ENCODE measurements around the gene AGMO. TPM values are rescaled to one million over a fixed set of nuclear protein-coding genes. Genes with fewer than 3 reads are reported as not detected.

Gene AGMO
- total and polyA plus RNA-seq, 2 of the 8 experiments (the other 6 are each of a cell fraction or from before 2014, with no cell fraction given): 0.22 to 0.45 TPM

DNA sequence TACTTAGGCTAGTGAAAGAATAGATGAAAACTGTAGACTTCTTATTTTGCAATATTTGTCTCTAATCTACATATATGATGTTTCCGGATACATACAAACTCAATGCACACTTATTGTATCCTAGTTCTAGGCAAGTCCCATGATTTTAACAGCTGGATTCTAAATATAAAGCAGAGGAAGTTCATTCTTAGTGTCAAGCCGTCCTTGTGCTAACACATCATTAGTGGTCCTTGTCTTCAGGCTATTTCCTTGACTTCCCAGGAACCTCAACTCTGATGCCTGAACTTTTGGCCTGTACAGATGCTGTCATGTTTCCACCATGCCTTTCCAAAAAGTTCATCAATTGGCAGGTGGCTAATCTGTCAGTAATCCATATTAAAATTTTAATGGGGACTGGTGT lies 357.4 kb downstream of the AGMO start:
- FAIRE-seq (no peak), DNase-seq (ENCODE audit: low read depth in 1 of 2, low spot score in 2 of 2) (no peak)
- no peaks in the 10 kb centered on the region for H3K79me1 ChIP-seq (ENCODE audit: low read depth, low read length)
- no peak overlapping the region for H2BK5ac ChIP-seq (ENCODE audit: low read depth, low read length)
- H2AK5ac ChIP-seq (ENCODE audit: low read depth, low read length): no peak overlapping the region
- 0 out of 2 replicates have a peak overlapping the region, but pooled peaks have one; percentile 46 for H2AFZ ChIP-seq (ENCODE audit: low read length)
- no peak overlapping the region for H3K14ac ChIP-seq (ENCODE audit: insufficient read length)
- POLR2A ChIA-PET (ENCODE audit: partially characterized antibody): no interaction called here
- H3K23ac ChIP-seq (ENCODE audit: insufficient read length): no peak overlapping the region
- no peak overlapping the region for H3K9ac ChIP-seq (replicated peaks in 1 of 4; ENCODE audit: extremely low read depth in 1 of 4, low read depth in 3 of 4, low read length in 3 of 4)
- no peak overlapping the region for H3K56ac ChIP-seq (replicated peaks; ENCODE audit: insufficient read length, low read depth, low read length)
- WGBS, 2 experiments (ENCODE audit: extremely low coverage in 1 of 2, insufficient coverage in 1 of 2, insufficient read length in 1 of 2, insufficient replicate concordance in 2 of 2, low coverage in 1 of 2, low lambda C conversion rate in 2 of 2, missing lambda C conversion rate in 1 of 2): 92% methylated on average over 2 of the region's 2 CpGs; no CpG with 5 or more reads in 1 of the 2 experiments
- H3K9me3 ChIP-seq (ENCODE audit: insufficient read depth in 2 of 2, low read depth in 1 of 2, low read length in 1 of 2): no peaks in the 10 kb centered on the region
- H3K23me2 ChIP-seq (ENCODE audit: low read depth, low read length): no peaks in the 10 kb centered on the region
- no peak overlapping the region for H4K5ac ChIP-seq (ENCODE audit: insufficient read length, low read depth, low read length)
- no peak overlapping the region for H2BK15ac ChIP-seq (ENCODE audit: low read length)
- H3K4me2 ChIP-seq (ENCODE audit: insufficient read depth in 1 of 2, low read depth in 2 of 2, low read length in 2 of 2): no peak overlapping the region
- CTCF ChIA-PET (ENCODE audit: partially characterized antibody): no interaction called here
- no peak overlapping the region for H4K91ac ChIP-seq (replicated peaks; ENCODE audit: insufficient read length, low read length)
- H2BK20ac ChIP-seq (ENCODE audit: low read length): no peak overlapping the region
- H3K79me2 ChIP-seq (ENCODE audit: control insufficient read depth in 1 of 2, insufficient read depth in 2 of 2, low read length in 2 of 2): no peaks in the 10 kb centered on the region
- no peaks in the 10 kb centered on the region for H4K20me1 ChIP-seq (replicated peaks in 1 of 2; ENCODE audit: control insufficient read depth in 1 of 2, insufficient read depth in 2 of 2, low read length in 2 of 2)
- no peak overlapping the region for H3K4me3 ChIP-seq (ENCODE audit: extremely low read depth in 1 of 4, insufficient read depth in 2 of 4, low read depth in 3 of 4, low read length in 4 of 4)
- H4K8ac ChIP-seq (ENCODE audit: extremely low read depth, insufficient read depth, low read length): no peak overlapping the region
- no peak overlapping the region for H2BK120ac ChIP-seq (replicated peaks; ENCODE audit: low read depth, low read length)
- no peaks in the 10 kb centered on the region for H3K27me3 ChIP-seq (replicated peaks in 1 of 4; ENCODE audit: control insufficient read depth in 3 of 4, extremely low read depth in 1 of 4, insufficient read depth in 3 of 4, low read length in 3 of 4)
- TF ChIP-seq RNF2 (IDR thresholded peaks at IDR 0.05; ENCODE audit: borderline replicate concordance, low read depth, low read length, missing control alignments, poor library complexity, severe bottlenecking): no peak
- no peak for TF ChIP-seq TAF7 (optimal IDR thresholded peaks at IDR 0.05; ENCODE audit: borderline replicate concordance, low read depth, low read length)
- TF ChIP-seq SIX5 (IDR thresholded peaks at IDR 0.05; ENCODE audit: low read depth, low read length): no peak
- TF ChIP-seq ASH2L (IDR thresholded peaks at IDR 0.05; ENCODE audit: low read length): no peak
- no peak overlapping the region for H3K18ac ChIP-seq (ENCODE audit: extremely low read depth, low read length)
- H3K36me3 ChIP-seq (ENCODE audit: control insufficient read depth in 2 of 4, insufficient read depth in 4 of 4, low read length in 3 of 4): no peaks in the 10 kb centered on the region
- peaks cover 0 to 1% (median under 1%) of the 10 kb centered on the region in 4 experiments; a peak in 2 of 7 replicates for H3K4me1 ChIP-seq (replicated peaks in 1 of 4; ENCODE audit: control insufficient read depth in 3 of 4, insufficient read depth in 4 of 4, low read length in 3 of 4)
- H2BK12ac ChIP-seq (ENCODE audit: low read depth, low read length): no peak overlapping the region
- no peak overlapping the region for H3K4ac ChIP-seq (replicated peaks; ENCODE audit: insufficient read length, low read depth, low read length)
- H3K27ac ChIP-seq (ENCODE audit: low read depth, low read length): no peak overlapping the region
